Stomach (tissue), 9 donors: ENCODE data around the gene PIAS1. TPM values are rescaled to one million over a fixed set of nuclear protein-coding genes. Genes with fewer than 3 reads are reported as not detected.
A peak's percentile ranks its signal among the peaks of the same experiment; 100 is the strongest.

Experiments
- DNase-seq, 2 donors: peaks; one replicate each; pipeline versions ENCODE4 v3.0.0 to v3.0.0-alpha.2; 2013 to 2019
- H3K27ac ChIP-seq, 5 donors: fragments of 200-600 bp in 4 of 5; sonication (generic) in 4 of 5; one replicate each; pipeline ENCODE4 v1.5.1; 2013 to 2019; ENCODE audit warnings: mild to moderate bottlenecking in 1 of 5, moderate library complexity in 1 of 5
- H3K27me3 ChIP-seq, 3 donors: fragments of 200-600 bp; sonication (generic); one replicate each; pipeline ENCODE4 v1.5.1; 2017 to 2019; ENCODE audit warnings: mixed run types in 1 of 3
- H3K36me3 ChIP-seq, 4 donors: fragments of 200-600 bp; sonication (generic); 1 replicate in 3 of 4; 2 replicates in 1 of 4; pipeline ENCODE4 v1.5.1; 2016 to 2019
- H3K4me1 ChIP-seq, 4 donors: fragments of 200-600 bp; sonication (generic); one replicate each; pipeline ENCODE4 v1.5.1; 2016 to 2019
- H3K4me3 ChIP-seq, 4 donors: fragments of 200-600 bp; sonication (generic) in 3 of 4; one replicate each; pipeline ENCODE4 v1.5.1; 2016 to 2019; ENCODE audit warnings: mild to moderate bottlenecking in 1 of 4
- H3K9me3 ChIP-seq, 4 donors: fragments of 200-600 bp; sonication (generic); one replicate each; pipeline ENCODE4 v1.5.1; 2016 to 2019
- EP300 ChIP-seq: sonication (generic); formaldehyde crosslinking; IDR thresholded peaks from one replicate; pipeline ENCODE4 v1.6.1; 2017; ENCODE audit warnings: antibody characterized with exemption
- POLR2A ChIP-seq, 4 donors: fragments of 450-650 bp; IDR thresholded peaks; one replicate each; pipeline ENCODE4 v1.6.1; 2016; ENCODE audit warnings: antibody characterized with exemption in 4 of 4, control low read depth in 2 of 4, mild to moderate bottlenecking in 1 of 4, moderate library complexity in 1 of 4
- POLR2AphosphoS5 ChIP-seq, 3 donors: sonication (generic); formaldehyde crosslinking; IDR thresholded peaks; one replicate each; pipeline ENCODE4 v1.6.1; 2016; ENCODE audit warnings: antibody characterized with exemption in 3 of 3
- WGBS, 5 donors: extraction: QIAGEN DNeasy Blood & Tissue Kit in 3 of 5; methylation state at CpG; one replicate each; pipeline versions ENCODE4 v1.1.5 to v1.1.7; 2013 to 2018; 5-methylcytosine and 5-hydroxymethylcytosine counted together
- intact Hi-C: fragments of 100-400 bp; cut with DNase I; formaldehyde crosslinking; loops from one replicate; pipeline ENCODE4 v1.15.1; 2023; ENCODE audit warnings: low total_unique reads
- polyA plus RNA-seq, 3 donors: library from polyadenylated mRNA; stranded (reverse); fragments of 200-250 nt; gene quantifications; one replicate each; pipeline ENCODE4 v1.2.3, GENCODE V29; 2013
- total RNA-seq, 5 donors: library from RNA; depleted of rRNA; stranded (reverse); fragments of >200 nt; gene quantifications; one replicate each; pipeline versions ENCODE4 v1.1.0 to v1.2.3, GENCODE V29; 2014 to 2016
- TF ChIP-seq, protein P1 (sequence below), 7 experiments: fragments of 450-650 bp in 4 of 7; fragments of 200-600 bp in 3 of 7; sonication (generic) in 3 of 7; IDR thresholded peaks; one replicate each; pipeline ENCODE4 v1.5.1; 2016 to 2019; ENCODE audit warnings: antibody characterized with exemption in 7 of 7, control low read depth in 2 of 7, mild to moderate bottlenecking in 1 of 7
- donor health status: healthy with polysubstance abuse.
- donor health status: Bipolar disorder and iron deficiency.
- donor health status: healthy.

Gene PIAS1
- total and polyA plus RNA-seq, 8 donors: 7.9 to 56.6 (median 38.8) TPM

DNA sequence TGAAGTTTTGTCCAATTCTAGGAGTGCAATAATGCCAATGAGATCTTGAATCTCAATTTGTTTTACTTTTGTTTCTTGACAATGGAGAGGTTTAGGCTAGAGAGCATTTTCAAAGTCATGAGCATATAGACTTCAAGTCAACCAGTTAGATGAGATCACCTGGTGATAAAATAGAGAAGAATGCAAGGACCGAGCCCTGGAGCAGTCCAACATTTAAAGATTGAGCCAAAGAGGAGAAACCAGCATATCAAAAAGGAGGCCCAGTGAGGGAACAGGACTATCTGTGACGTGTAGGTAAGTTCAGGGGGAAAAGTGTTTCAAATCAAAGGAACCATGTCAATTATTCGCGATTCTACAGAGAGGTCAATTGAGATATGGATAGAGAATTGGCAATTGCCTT lies 1.7 kb upstream of the PIAS1 start:
- no peak for DNase-seq
- 92 to 95% (median 92%) methylated on average over 4 of the region's 4 CpGs for WGBS, 5 donors
- H3K4me3 ChIP-seq: no peak overlapping the region
- no peaks in the 10 kb centered on the region for H3K36me3 ChIP-seq
- H3K27ac ChIP-seq: no peak overlapping the region
- intact Hi-C loops: no loop called here
- no peaks in the 10 kb centered on the region for H3K9me3 ChIP-seq
- H3K4me1 ChIP-seq: peaks cover 0 to 31% (median 22%) of the 10 kb centered on the region in 4 donors
- TF ChIP-seq POLR2A (IDR thresholded peaks at IDR 0.05) (no peak), POLR2AphosphoS5 (IDR thresholded peaks at IDR 0.05) (no peak), EP300 (no peak)
- TF ChIP-seq, protein P1, sequence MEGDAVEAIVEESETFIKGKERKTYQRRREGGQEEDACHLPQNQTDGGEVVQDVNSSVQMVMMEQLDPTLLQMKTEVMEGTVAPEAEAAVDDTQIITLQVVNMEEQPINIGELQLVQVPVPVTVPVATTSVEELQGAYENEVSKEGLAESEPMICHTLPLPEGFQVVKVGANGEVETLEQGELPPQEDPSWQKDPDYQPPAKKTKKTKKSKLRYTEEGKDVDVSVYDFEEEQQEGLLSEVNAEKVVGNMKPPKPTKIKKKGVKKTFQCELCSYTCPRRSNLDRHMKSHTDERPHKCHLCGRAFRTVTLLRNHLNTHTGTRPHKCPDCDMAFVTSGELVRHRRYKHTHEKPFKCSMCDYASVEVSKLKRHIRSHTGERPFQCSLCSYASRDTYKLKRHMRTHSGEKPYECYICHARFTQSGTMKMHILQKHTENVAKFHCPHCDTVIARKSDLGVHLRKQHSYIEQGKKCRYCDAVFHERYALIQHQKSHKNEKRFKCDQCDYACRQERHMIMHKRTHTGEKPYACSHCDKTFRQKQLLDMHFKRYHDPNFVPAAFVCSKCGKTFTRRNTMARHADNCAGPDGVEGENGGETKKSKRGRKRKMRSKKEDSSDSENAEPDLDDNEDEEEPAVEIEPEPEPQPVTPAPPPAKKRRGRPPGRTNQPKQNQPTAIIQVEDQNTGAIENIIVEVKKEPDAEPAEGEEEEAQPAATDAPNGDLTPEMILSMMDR (IDR thresholded peaks at IDR 0.05): no peak
- H3K27me3 ChIP-seq: no peaks in the 10 kb centered on the region

DNA sequence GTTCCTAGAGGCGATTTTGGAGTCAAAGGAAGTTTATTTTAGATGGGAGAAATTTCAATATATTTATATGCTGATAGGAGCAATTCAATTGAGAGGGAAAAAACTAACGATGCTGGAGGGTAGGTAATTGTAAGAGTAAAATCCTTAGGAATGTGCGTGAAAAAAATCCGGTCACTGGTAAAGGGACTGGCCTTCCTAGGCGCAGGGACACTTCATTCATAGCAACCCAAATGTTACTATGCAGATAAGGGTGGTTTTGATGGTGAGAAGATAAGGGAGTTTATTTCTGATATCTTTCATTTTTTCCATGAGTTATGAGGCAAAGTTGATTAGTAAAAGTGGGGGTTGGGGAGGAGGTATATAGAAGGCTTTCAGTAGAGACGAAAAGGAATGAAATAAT lies 1.1 kb upstream of the PIAS1 start:
- H3K4me3 ChIP-seq: no peak overlapping the region
- H3K4me1 ChIP-seq: peaks cover 0 to 37% (median 25%) of the 10 kb centered on the region in 4 donors
- intact Hi-C loops: no loop called here
- no peaks in the 10 kb centered on the region for H3K36me3 ChIP-seq
- DNase-seq: no peak
- no peak overlapping the region for H3K27ac ChIP-seq
- no peaks in the 10 kb centered on the region for H3K9me3 ChIP-seq
- WGBS, 5 donors: 80 to 85% (median 82%) methylated on average over 6 of the region's 6 CpGs
- no peaks in the 10 kb centered on the region for H3K27me3 ChIP-seq
- TF ChIP-seq POLR2A (IDR thresholded peaks at IDR 0.05) (no peak), POLR2AphosphoS5 (IDR thresholded peaks at IDR 0.05) (no peak), EP300 (no peak)
- TF ChIP-seq, protein P1 (IDR thresholded peaks at IDR 0.05): no peak

DNA sequence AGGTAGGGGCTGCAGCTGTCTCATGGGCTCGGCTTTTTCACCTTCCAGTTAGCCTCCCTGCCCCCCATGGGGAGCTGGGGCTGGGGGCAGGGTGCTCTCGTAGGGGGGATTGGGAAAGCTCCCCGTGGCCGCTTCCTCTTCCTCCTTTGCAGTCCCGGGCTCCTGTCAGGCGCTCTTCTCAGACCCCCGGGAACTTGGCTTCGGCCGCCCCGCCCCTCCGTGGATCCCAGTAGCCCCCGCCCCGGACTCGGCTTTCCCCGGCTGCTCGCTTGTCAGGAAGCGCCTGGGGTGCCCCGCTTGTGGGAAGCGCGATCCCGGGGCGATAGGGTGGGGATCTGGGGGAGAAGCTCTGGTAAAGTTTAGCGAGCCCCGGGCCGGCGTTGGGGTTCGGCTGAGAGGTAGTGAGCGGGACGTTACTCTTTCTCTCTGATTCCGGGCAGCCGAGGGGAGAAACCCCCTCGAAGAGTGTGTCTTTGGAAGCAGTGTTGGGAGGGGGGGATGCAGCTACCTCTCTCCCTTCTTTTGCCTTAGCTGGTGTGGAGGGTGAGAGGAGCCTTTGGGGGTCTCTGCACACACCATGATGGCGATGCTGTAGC lies 611 bp downstream of the PIAS1 start:
- TF ChIP-seq EP300: no peak
- TF ChIP-seq, protein P1 (IDR thresholded peaks at IDR 0.05): no peak
- TF ChIP-seq POLR2A (IDR thresholded peaks at IDR 0.05): no peak
- TF ChIP-seq POLR2AphosphoS5 (IDR thresholded peaks at IDR 0.05): no peak
- 0 to 1% (median 0%) methylated on average over 19 to 33 of the region's 33 CpGs for WGBS, 5 donors
- H3K9me3 ChIP-seq: no peaks in the 10 kb centered on the region

DNA sequence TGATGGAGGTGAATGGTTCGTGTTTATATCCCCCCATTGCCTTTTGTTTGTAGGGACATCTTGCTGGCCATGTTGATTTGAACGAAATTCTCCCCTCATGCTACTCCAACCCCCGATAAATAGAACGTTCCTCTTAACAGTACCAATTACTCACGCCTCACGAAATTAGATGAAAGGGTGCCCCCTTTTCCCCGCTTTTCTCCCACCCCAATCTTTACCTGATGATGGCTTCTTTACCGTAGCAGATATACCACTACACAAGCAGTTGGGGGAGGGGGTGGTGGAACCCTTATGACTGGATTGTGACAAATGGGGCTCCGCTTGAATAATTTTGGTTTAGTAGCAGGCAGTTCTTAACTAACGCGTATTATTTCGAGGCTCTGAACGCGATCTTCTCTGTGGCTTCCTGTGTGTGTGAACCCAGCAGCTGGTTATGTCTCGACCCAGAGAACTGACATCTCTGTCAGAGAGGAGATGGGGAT lies 1.1 kb downstream of the PIAS1 start:
- Histone ChIP-seq H3K9me3 (no peaks in the 10 kb centered on the region), H3K36me3 (peaks cover 0 to 3% (median 0%) of the 10 kb centered on the region in 4 donors), H3K4me1 (peaks cover 0 to 56% (median 33%) of the 10 kb centered on the region in 4 donors), H3K27ac (peak overlapping the region; percentile 94 to 99 (median 96)), H3K4me3 (peak overlapping the region; percentile 93 to 98 (median 96)), H3K27me3 (no peaks in the 10 kb centered on the region)
- TF ChIP-seq POLR2AphosphoS5 (IDR thresholded peaks at IDR 0.05) (no peak), POLR2A (IDR thresholded peaks at IDR 0.05) (no peak), EP300 (no peak)
- TF ChIP-seq, protein P1 (IDR thresholded peaks at IDR 0.05): no peak
- DNase-seq: peak in 1 of 2 donors; percentile 75
- intact Hi-C loops: no loop called here
- WGBS, 5 donors: 0 to 1% (median 0%) methylated on average over 15 of the region's 15 CpGs

More for the DNA sequence above, 611 bp downstream of the PIAS1 start:
- Histone ChIP-seq H3K27me3 (no peaks in the 10 kb centered on the region), H3K27ac (peak overlapping the region; percentile 94 to 99 (median 96)), H3K4me1 (peaks cover 0 to 51% (median 30%) of the 10 kb centered on the region in 4 donors), H3K36me3 (peaks cover 0 to 1% (median 0%) of the 10 kb centered on the region in 4 donors), H3K4me3 (peak overlapping the region; percentile 93 to 98 (median 96))
- intact Hi-C loops: no loop called here
- DNase-seq: peak; percentile 49 to 84
